Lower lobe of right lung (tissue), 2 donors: Measurements from ENCODE around the gene NKD2. TPM values are rescaled to one million over a fixed set of nuclear protein-coding genes. Genes with fewer than 3 reads are reported as not detected.
"Not testable (repeated sequence)": the region's sequence is repeated elsewhere in the genome, so short reads cannot be mapped to it uniquely, and the experiment has no call there.

Experiments
- ATAC-seq, 2 donors: fragments of 200-7000 bp; cut with Tn5 transposase; one replicate each; pipeline ENCODE4 v1.9.1; 2020 to 2022; ENCODE audit warnings: mild to moderate bottlenecking in 2 of 2, moderate library complexity in 2 of 2
- DNase-seq: peaks from one replicate; pipeline ENCODE4 v3.0.0-alpha.2; 2020
- H3K27ac ChIP-seq: fragments of 200-600 bp; one replicate; pipeline ENCODE4 v1.8.0; 2022
- H3K27me3 ChIP-seq: fragments of 200-600 bp; one replicate; pipeline ENCODE4 v1.8.0; 2022; ENCODE audit warnings: low read depth
- H3K36me3 ChIP-seq: fragments of 200-600 bp; one replicate; pipeline ENCODE4 v1.8.0; 2022; ENCODE audit warnings: mild to moderate bottlenecking
- H3K4me1 ChIP-seq: fragments of 200-600 bp; one replicate; pipeline ENCODE4 v1.8.0; 2022
- H3K4me3 ChIP-seq: fragments of 200-600 bp; one replicate; pipeline ENCODE4 v1.8.0; 2022; ENCODE audit warnings: mild to moderate bottlenecking
- H3K9me3 ChIP-seq: fragments of 200-600 bp; one replicate; pipeline ENCODE4 v1.8.0; 2022
- CTCF ChIP-seq: fragments of 200-600 bp; IDR thresholded peaks from one replicate; pipeline ENCODE4 v1.8.0; 2022; ENCODE audit warnings: antibody characterized with exemption, mild to moderate bottlenecking
- intact Hi-C: fragments of 100-400 bp; cut with DNase I; formaldehyde crosslinking; loops from one replicate; pipeline ENCODE4 v1.11.0; 2022
- total RNA-seq: library from RNA; stranded (reverse); fragmentation: NEBNext Ultra II Directional; extraction: Animal tissue kit (Norgen Biotek cat#: 25700); gene quantifications from one replicate; pipeline ENCODE4 v1.2.1, GENCODE V29; 2021
- donor health status: DM: no; HTN: yes; CAD: no; lungs with severe emphysema.

The NKD2 gene
- total RNA-seq, 1 donor from 2014 or later, result 24.1 TPM

- H3K27ac ChIP-seq, result no peak overlapping the region
- DNase-seq (no peak), ATAC-seq (peak in 1 of 2 donors; percentile 6)
- peaks cover 81% of the 10 kb centered on the region for H3K36me3 ChIP-seq
- H3K27me3 ChIP-seq, result no peaks in the 10 kb centered on the region
- H3K4me1 ChIP-seq, result no peaks in the 10 kb centered on the region
- intact Hi-C loops, result no loop called here
- H3K4me3 ChIP-seq, result no peak overlapping the region
- no peaks in the 10 kb centered on the region for H3K9me3 ChIP-seq
- no peak for TF ChIP-seq CTCF
These were observed 70.2 kb downstream of the NKD2 start for GRCh38 chr5:1078851-1079250.

- intact Hi-C loops, result no loop called here
- no peak for TF ChIP-seq CTCF
- ATAC-seq (no peak), DNase-seq (no peak)
- Histone ChIP-seq H3K27me3 (no peaks in the 10 kb centered on the region), H3K9me3 (no peaks in the 10 kb centered on the region), H3K4me1 (no peaks in the 10 kb centered on the region), H3K27ac (no peak overlapping the region), H3K4me3 (no peak overlapping the region), H3K36me3 (peaks cover 81% of the 10 kb centered on the region)
These were observed 70.9 kb downstream of the NKD2 start for GRCh38 chr5:1079486-1079885.

DNA sequence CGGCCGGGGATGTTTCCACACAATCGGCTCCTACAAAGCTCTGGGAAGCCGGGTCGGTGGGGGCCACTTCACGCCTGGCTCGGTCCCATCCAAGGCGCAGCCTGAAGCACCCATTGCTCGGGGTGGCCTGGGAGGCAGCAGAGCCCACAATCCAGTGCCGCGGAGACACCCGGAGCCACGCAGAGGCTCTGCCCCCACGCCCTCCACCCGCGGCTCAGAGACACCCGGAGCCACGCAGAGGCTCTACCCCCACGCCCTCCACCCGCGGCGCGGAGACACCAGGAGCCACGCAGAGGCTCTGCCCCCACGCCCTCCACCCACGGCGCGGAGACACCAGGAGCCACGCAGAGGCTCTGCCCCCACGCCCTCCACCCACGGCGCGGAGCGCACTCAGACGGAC is 71.4 kb downstream of the NKD2 start:
- no peak overlapping the region for H3K27ac ChIP-seq
- peaks cover 81% of the 10 kb centered on the region for H3K36me3 ChIP-seq
- no peaks in the 10 kb centered on the region for H3K9me3 ChIP-seq
- TF ChIP-seq CTCF, result no peak
- H3K4me3 ChIP-seq, result no peak overlapping the region
- no peaks in the 10 kb centered on the region for H3K27me3 ChIP-seq
- intact Hi-C loops, result no loop called here
- no peak for DNase-seq
- no peak for ATAC-seq
- H3K4me1 ChIP-seq, result no peaks in the 10 kb centered on the region

DNA sequence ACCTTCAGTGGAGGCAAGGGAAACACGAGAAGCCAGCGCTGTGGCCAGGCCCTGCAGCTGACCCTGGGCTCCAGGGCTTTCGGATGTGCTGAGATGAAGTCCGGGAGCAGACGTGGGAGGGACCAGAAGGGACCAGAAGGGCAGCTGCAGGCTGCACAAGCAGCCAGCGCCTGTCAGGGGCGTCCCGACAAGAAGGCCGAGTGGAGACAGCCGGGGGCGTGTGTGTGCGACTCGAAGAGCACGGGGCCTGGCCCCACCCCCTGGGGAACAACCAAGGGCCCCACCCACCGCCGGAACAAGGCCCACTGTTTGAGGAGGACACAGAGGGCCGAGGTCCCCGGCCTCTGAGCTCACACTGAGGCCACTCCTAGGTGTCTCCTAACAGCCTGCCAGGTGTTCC is 71.8 kb downstream of the NKD2 start:
- Histone ChIP-seq H3K27ac (no peak overlapping the region), H3K9me3 (no peaks in the 10 kb centered on the region), H3K4me1 (no peaks in the 10 kb centered on the region), H3K27me3 (no peaks in the 10 kb centered on the region), H3K4me3 (no peak overlapping the region), H3K36me3 (peaks cover 81% of the 10 kb centered on the region)
- no peak for DNase-seq
- ATAC-seq, result no peak
- intact Hi-C loops, result no loop called here
- TF ChIP-seq CTCF, result no peak

- no peak for DNase-seq
- Histone ChIP-seq H3K4me1 (no peaks in the 10 kb centered on the region), H3K36me3 (peaks cover 81% of the 10 kb centered on the region), H3K27ac (no peak overlapping the region), H3K27me3 (no peaks in the 10 kb centered on the region), H3K9me3 (no peaks in the 10 kb centered on the region), H3K4me3 (no peak overlapping the region)
- intact Hi-C loops, result no loop called here
- no peak for ATAC-seq
- TF ChIP-seq CTCF, result no peak
These were observed 72.9 kb downstream of the NKD2 start for GRCh38 chr5:1081519-1081918.

GRCh38 chr5:1083026-1083425 is 74.4 kb downstream of the NKD2 start:
- H3K4me3 ChIP-seq, H3K4me1 ChIP-seq, H3K9me3 ChIP-seq, intact Hi-C loops, ATAC-seq, H3K27ac ChIP-seq, DNase-seq, H3K27me3 ChIP-seq: not testable (repeated sequence)
- peaks cover 81% of the 10 kb centered on the region for H3K36me3 ChIP-seq
